AG04450 (cell line): ENCODE data around the gene ZC3H15. TPM values are rescaled to one million over a fixed set of nuclear protein-coding genes. Genes with fewer than 3 reads are reported as not detected.

Experiments
- CTCF ChIA-PET: fragments of 300-600, 350-600 bp; formaldehyde crosslinking; extraction: SDS; loops from one replicate; lab custom pipeline; 2022; ENCODE audit warnings: antibody characterized with exemption, inconsistent platforms; lab: Charles Lee
- POLR2A ChIA-PET: fragments of 350-600 bp; formaldehyde crosslinking; extraction: SDS; loops from one replicate; lab custom pipeline; 2021; ENCODE audit warnings: antibody characterized with exemption, inconsistent platforms; lab: Yijun Ruan, JAX
- DNase-seq: peaks from one replicate; pipeline ENCODE4 v3.0.0-alpha.2; 2011; ENCODE audit warnings: low read depth, low spot score
- H3K27ac ChIP-seq: one replicate; pipeline ENCODE4 v1.5.1; 2012; ENCODE audit warnings: low read depth, low read length, control low read depth
- H3K27me3 ChIP-seq: one replicate; pipeline ENCODE4 v1.6.0; 2012; ENCODE audit warnings: low read length; ENCODE audit not compliant: control insufficient read depth, insufficient read depth
- H3K4me3 ChIP-seq: 2 replicates; pipeline ENCODE4 v1.5.1; 2011; ENCODE audit warnings: mild to moderate bottlenecking, low read depth, low read length, control low read depth
- H3K9me3 ChIP-seq: 2 replicates; pipeline ENCODE4 v1.5.1; 2012; ENCODE audit warnings: low read length; ENCODE audit not compliant: control insufficient read depth, insufficient read depth
- CTCF ChIP-seq: IDR thresholded peaks from 2 replicates; pipeline ENCODE4 v1.5.1; 2011; ENCODE audit warnings: low read depth, low read length, control low read depth, inconsistent platforms
- polyA plus RNA-seq: library from polyadenylated mRNA; depleted of rRNA; stranded (reverse); fragments of >200 nt; gene quantifications from 2 replicates; pipeline ENCODE4 v1.2.3, GENCODE V29; 2011

ZC3H15 gene
- polyA plus RNA-seq, 1 experiment = 107 TPM

- no peak for DNase-seq
- Histone ChIP-seq H3K9me3 (no peaks in the 10 kb centered on the region), H3K27me3 (no peaks in the 10 kb centered on the region), H3K4me3 (no peak overlapping the region), H3K27ac (no peak overlapping the region)
- ChIA-PET POLR2A (no interaction called here), CTCF (no interaction called here)
- no peak for TF ChIP-seq CTCF
Observed at GRCh38 chr2:186540941-186541340, 54.9 kb downstream of the ZC3H15 start.

- TF ChIP-seq CTCF = no peak
- no peak for DNase-seq
- no peaks in the 10 kb centered on the region for H3K9me3 ChIP-seq
- no peaks in the 10 kb centered on the region for H3K27me3 ChIP-seq
- CTCF ChIA-PET = no interaction called here
- H3K27ac ChIP-seq = no peak overlapping the region
- POLR2A ChIA-PET = no interaction called here
- no peak overlapping the region for H3K4me3 ChIP-seq
Observed at GRCh38 chr2:186542002-186542401, 55.9 kb downstream of the ZC3H15 start.

- ChIA-PET POLR2A (interaction anchor here (0.6 to 2.4 kb wide), 6 partner anchors 26 to 304 kb away, joined by 3 to 9 read pairs (median 4); partner anchors contain the start of gene ITGAV), CTCF (no interaction called here)
- Histone ChIP-seq H3K27me3 (no peaks in the 10 kb centered on the region), H3K4me3 (peak overlapping the region; percentile 1; the same call in 1 of the 2 replicates), H3K9me3 (no peaks in the 10 kb centered on the region), H3K27ac (peak overlapping the region; percentile 97)
- peak; percentile 42 for DNase-seq
- TF ChIP-seq CTCF = no peak
Observed at GRCh38 chr2:186543561-186544131, 57.6 kb downstream of the ZC3H15 start.

- ChIA-PET CTCF (no interaction called here), POLR2A (interaction anchor here (0.6 to 2.4 kb wide), 6 partner anchors 26 to 303 kb away, joined by 3 to 9 read pairs (median 4); partner anchors contain the start of gene ITGAV)
- Histone ChIP-seq H3K27ac (peak overlapping the region; percentile 97), H3K4me3 (peak overlapping the region; percentile 1; the same call in 1 of the 2 replicates), H3K9me3 (no peaks in the 10 kb centered on the region), H3K27me3 (no peaks in the 10 kb centered on the region)
- peak; percentile 68 for DNase-seq
- no peak for TF ChIP-seq CTCF
Observed at GRCh38 chr2:186544255-186544675, 58.2 kb downstream of the ZC3H15 start.

GRCh38 chr2:186546846-186547245 is 60.8 kb downstream of the ZC3H15 start:
- Histone ChIP-seq H3K27ac (no peak overlapping the region), H3K27me3 (no peaks in the 10 kb centered on the region), H3K9me3 (no peaks in the 10 kb centered on the region), H3K4me3 (no peak overlapping the region)
- DNase-seq = no peak
- ChIA-PET CTCF (interaction anchor here (1.1 kb wide), 1 partner anchor 95 kb away, joined by 4 read pairs; no protein-coding TSS in a partner anchor), POLR2A (no interaction called here)
- TF ChIP-seq CTCF = no peak
